Adrenal gland (tissue), 5 donors: ENCODE data around the gene SPARC.
"Not testable (repeated sequence)": the region's sequence is repeated elsewhere in the genome, so short reads cannot be mapped to it uniquely, and the experiment has no call there.

Experiments used
- CTCF ChIP-seq, 6 experiments: fragments of 450-650 bp in 4 of 6; fragments of 200-600 bp in 2 of 6; sonication (generic) in 1 of 6; IDR thresholded peaks; 1 replicate in 5 of 6; 2 replicates in 1 of 6; pipeline versions ENCODE4 v1.5.1 to v1.8.0; 2016 to 2021; ENCODE audit warnings: antibody characterized with exemption in 6 of 6, mild to moderate bottlenecking in 2 of 6, moderate library complexity in 1 of 6
- POLR2A ChIP-seq, 2 donors: fragments of 450-650 bp; IDR thresholded peaks; one replicate each; pipeline ENCODE4 v1.6.1; 2017; ENCODE audit warnings: antibody characterized with exemption in 2 of 2, mild to moderate bottlenecking in 2 of 2, moderate library complexity in 1 of 2
- donor health status: DM: no; HTN: no; CAD: no.

GRCh38 chr5:151729597-151729996 lies 42.9 kb upstream of the SPARC start:
- not testable (repeated sequence) for TF ChIP-seq CTCF, POLR2A (IDR thresholded peaks at IDR 0.05)
